SK-N-MC (cell line): ENCODE data around the gene SELE.

Source experiments
- EZH2 ChIP-seq: fragments of 200-600 bp; sonication (generic); IDR thresholded peaks from one replicate; pipeline ENCODE4 v1.6.1; 2017; ENCODE audit warnings: antibody characterized with exemption
- POLR2AphosphoS5 ChIP-seq: IDR thresholded peaks from 2 replicates; pipeline ENCODE4 v1.6.1; 2012; ENCODE audit warnings: mild to moderate bottlenecking, low read depth, low read length, borderline replicate concordance

- no peak for TF ChIP-seq EZH2
- TF ChIP-seq POLR2AphosphoS5: no peak
Observed at GRCh38 chr1:169746550-169746949, 12.7 kb upstream of the SELE start.
